SK-N-MC (cell line): ENCODE measurements around the gene LAMC1.

ENCODE experiments used
- EZH2 ChIP-seq: fragments of 200-600 bp; sonication (generic); IDR thresholded peaks from one replicate; pipeline ENCODE4 v1.6.1; 2017; ENCODE audit warnings: antibody characterized with exemption
- FOXP2 ChIP-seq: optimal IDR thresholded peaks from 2 replicates; pipeline ENCODE3; 2011; ENCODE audit warnings: mild to moderate bottlenecking, moderate library complexity; ENCODE audit not compliant: insufficient read depth; ENCODE audit errors: extremely low read length, control extremely low read depth
- POLR2AphosphoS5 ChIP-seq: IDR thresholded peaks from 2 replicates; pipeline ENCODE4 v1.6.1; 2012; ENCODE audit warnings: mild to moderate bottlenecking, low read depth, low read length, borderline replicate concordance

DNA sequence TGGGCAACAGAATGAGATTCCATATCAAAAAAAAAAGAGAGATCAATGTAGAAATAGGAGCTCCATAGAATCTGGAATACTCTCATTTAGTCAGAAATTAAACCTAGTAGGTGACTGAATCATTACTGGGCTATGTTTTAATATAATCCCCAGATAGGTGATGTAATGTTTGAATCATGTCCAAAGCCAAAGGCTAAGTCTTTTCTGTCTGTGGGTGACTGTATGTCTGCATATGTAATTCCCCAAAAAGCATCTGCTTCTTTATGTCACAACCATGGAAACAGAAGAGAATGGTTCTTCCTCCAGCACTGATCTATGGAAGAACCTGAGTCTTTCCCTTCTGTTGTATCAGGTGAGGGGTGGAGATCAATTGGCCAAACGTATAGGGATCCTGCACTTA lies 168.6 kb downstream of the LAMC1 start:
- TF ChIP-seq EZH2 (no peak), POLR2AphosphoS5 (no peak), FOXP2 (no peak)
